NCI-H1930 (cell line): ENCODE results near the gene FRMD4A.

ENCODE experiments used
- DNase-seq, 2 experiments: peaks; one replicate each; lab custom pipeline; 2025; lab: John Stamatoyannopoulos, UW

The FRMD4A gene

GRCh38 chr10:14186245-14186644 lies 144.5 kb downstream of the FRMD4A start:
- DNase-seq = no peak

- peak; percentile 16 to 64 for DNase-seq
Measured at GRCh38 chr10:14185316-14186045, 145.2 kb downstream of the FRMD4A start.

GRCh38 chr10:14184841-14185315 lies 145.8 kb downstream of the FRMD4A start:
- peak; percentile 14 to 16 for DNase-seq

GRCh38 chr10:14182781-14183180 lies 147.9 kb downstream of the FRMD4A start:
- no peak for DNase-seq

- DNase-seq = no peak
Measured at GRCh38 chr10:14181567-14181936, 149.2 kb downstream of the FRMD4A start.

- no peak for DNase-seq
Measured at GRCh38 chr10:14180911-14181566, 149.7 kb downstream of the FRMD4A start.

GRCh38 chr10:14179251-14179650 lies 151.5 kb downstream of the FRMD4A start:
- DNase-seq = no peak

GRCh38 chr10:14173706-14174594 lies 156.8 kb downstream of the FRMD4A start:
- DNase-seq = peak in 1 of 2 experiments; percentile 5

- no peak for DNase-seq
Measured at GRCh38 chr10:14173391-14173705, 157.4 kb downstream of the FRMD4A start.

GRCh38 chr10:14172336-14172950 lies 158.3 kb downstream of the FRMD4A start:
- DNase-seq = no peak

GRCh38 chr10:14171336-14171735 lies 159.4 kb downstream of the FRMD4A start:
- no peak for DNase-seq

- no peak for DNase-seq
Measured at GRCh38 chr10:14163377-14164086, 167.2 kb downstream of the FRMD4A start.

- DNase-seq = no peak
Measured at GRCh38 chr10:14162629-14163344, 167.9 kb downstream of the FRMD4A start.

GRCh38 chr10:14162061-14162460 lies 168.7 kb downstream of the FRMD4A start:
- no peak for DNase-seq

GRCh38 chr10:14160299-14160698 lies 170.4 kb downstream of the FRMD4A start:
- no peak for DNase-seq

- no peak for DNase-seq
Measured at GRCh38 chr10:14158575-14158974, 172.1 kb downstream of the FRMD4A start.

GRCh38 chr10:14156104-14156503 lies 174.6 kb downstream of the FRMD4A start:
- DNase-seq = no peak

GRCh38 chr10:14153570-14154055 lies 177.1 kb downstream of the FRMD4A start:
- no peak for DNase-seq

GRCh38 chr10:14151571-14151970 lies 179.2 kb downstream of the FRMD4A start:
- no peak for DNase-seq

GRCh38 chr10:14150526-14150925 lies 180.2 kb downstream of the FRMD4A start:
- no peak for DNase-seq

- DNase-seq = no peak
Measured at GRCh38 chr10:14146501-14146900, 184.2 kb downstream of the FRMD4A start.
